Endothelial cell of umbilical vein (primary cell): ENCODE data around the gene SYTL2. TPM values are rescaled to one million over a fixed set of nuclear protein-coding genes. Genes with fewer than 3 reads are reported as not detected.

Source experiments
- BruUV-seq: library from RNA; stranded (reverse); fragments of 400-500 nt; replicated peaks from 2 replicates; lab custom pipeline; 2021; lab: Mats Ljungman, UMichigan
- CTCF ChIA-PET: fragments of 300-600, 350-600 bp; sonication (Branson Sonifier 250); formaldehyde crosslinking; loops from one replicate; lab custom pipeline; 2021; ENCODE audit warnings: antibody characterized with exemption, inconsistent platforms; lab: Charles Lee
- POLR2A ChIA-PET: fragments of 300-600, 350-600 bp; sonication (Branson Sonifier 250); formaldehyde crosslinking; loops from one replicate; lab custom pipeline; 2021; ENCODE audit warnings: antibody characterized with exemption, inconsistent platforms; lab: Charles Lee
- DNase-seq: peaks from one replicate; pipeline ENCODE4 v3.0.0-alpha.2; 2011; ENCODE audit warnings: low read depth, low spot score
- FAIRE-seq: peaks from 2 replicates; lab custom pipeline; 2011; peaks lifted over from hg19 to GRCh38; lab: Jason Lieb, UNC
- H2AFZ ChIP-seq: 2 replicates; pipeline ENCODE4 v1.6.0; 2012; ENCODE audit warnings: low read depth, low read length, control low read depth, inconsistent platforms
- H3K27ac ChIP-seq: 2 replicates; pipeline ENCODE4 v1.5.1; 2011; ENCODE audit warnings: low read depth, mild to moderate bottlenecking, control low read depth, low read length, moderate library complexity; ENCODE audit not compliant: insufficient read depth
- H3K27me3 ChIP-seq, 2 experiments: 2 replicates each; pipeline versions ENCODE4 v1.6.0 to v1.6.1; 2011; ENCODE audit warnings: low read length in 2 of 2, mixed read lengths in 1 of 2; ENCODE audit not compliant: control insufficient read depth in 2 of 2, insufficient read depth in 2 of 2
- H3K36me3 ChIP-seq, 2 experiments: 2 replicates in 1 of 2; 3 replicates in 1 of 2; pipeline ENCODE4 v1.5.1; 2011; ENCODE audit warnings: low read length in 2 of 2, mild to moderate bottlenecking in 1 of 2, moderate library complexity in 1 of 2; ENCODE audit not compliant: control insufficient read depth in 2 of 2, insufficient read depth in 2 of 2; ENCODE audit errors: extremely low read depth in 1 of 2
- H3K4me1 ChIP-seq: 3 replicates; pipeline ENCODE4 v1.5.1; 2011; ENCODE audit warnings: mild to moderate bottlenecking, low read length; ENCODE audit not compliant: control insufficient read depth, insufficient read depth; ENCODE audit errors: extremely low read depth
- H3K4me2 ChIP-seq: 2 replicates; pipeline ENCODE4 v1.6.1; 2011; ENCODE audit warnings: low read length, control low read depth, mixed read lengths; ENCODE audit not compliant: insufficient read depth
- H3K4me3 ChIP-seq, 3 experiments: fragments of 200-600 bp in 1 of 3; sonication (generic), shearing (Covaris generic) in 1 of 3; replicated peaks in 1 of 3; 2 replicates each; pipeline ENCODE4 v1.5.1; 2011 to 2016; ENCODE audit warnings: control low read depth in 3 of 3, low read length in 3 of 3, mild to moderate bottlenecking in 2 of 3, inconsistent platforms in 1 of 3, low read depth in 1 of 3, moderate library complexity in 1 of 3; ENCODE audit not compliant: insufficient read depth in 1 of 3
- H3K79me2 ChIP-seq: 2 replicates; pipeline ENCODE4 v1.6.0; 2012; ENCODE audit warnings: low read length, inconsistent platforms; ENCODE audit not compliant: control insufficient read depth, insufficient read depth
- H3K9ac ChIP-seq: replicated peaks from 2 replicates; pipeline ENCODE3; 2011; ENCODE audit warnings: low read length, control low read depth; ENCODE audit not compliant: insufficient read depth; ENCODE audit errors: extremely low read depth
- H3K9me1 ChIP-seq: replicated peaks from 3 replicates; pipeline ENCODE4 v1.6.0; 2011; ENCODE audit warnings: mild to moderate bottlenecking, low read length; ENCODE audit not compliant: control insufficient read depth, insufficient read depth; ENCODE audit errors: extremely low read depth
- H3K9me3 ChIP-seq: replicated peaks from 2 replicates; pipeline ENCODE4 v1.5.1; 2012; ENCODE audit warnings: low read length, inconsistent platforms; ENCODE audit not compliant: control insufficient read depth, insufficient read depth
- H4K20me1 ChIP-seq: replicated peaks from 2 replicates; pipeline ENCODE3; 2011; ENCODE audit warnings: mild to moderate bottlenecking, low read length; ENCODE audit not compliant: control insufficient read depth, insufficient read depth; ENCODE audit errors: extremely low read depth
- CTCF ChIP-seq, 2 donors: IDR thresholded peaks; 1 replicate in 1 of 2; 2 replicates in 1 of 2; pipeline ENCODE4 v1.5.1; 2011; ENCODE audit warnings: low read length in 2 of 2, mild to moderate bottlenecking in 2 of 2, moderate library complexity in 2 of 2, control low read depth in 1 of 2, inconsistent platforms in 1 of 2, low read depth in 1 of 2; ENCODE audit not compliant: insufficient read depth in 1 of 2; ENCODE audit errors: extremely low read depth in 1 of 2
- EZH2 ChIP-seq: IDR thresholded peaks from 2 replicates; pipeline ENCODE4 v1.6.1; 2012; ENCODE audit warnings: borderline replicate concordance, low read depth, mild to moderate bottlenecking, moderate library complexity, low read length, inconsistent platforms; ENCODE audit not compliant: severe bottlenecking
- FOS ChIP-seq: IDR thresholded peaks from 2 replicates; pipeline ENCODE4 v1.6.1; 2011; ENCODE audit warnings: mild to moderate bottlenecking, low read length, moderate library complexity, borderline replicate concordance; ENCODE audit not compliant: insufficient read depth
- GATA2 ChIP-seq: IDR thresholded peaks from 2 replicates; pipeline ENCODE4 v1.7.0; 2011; ENCODE audit warnings: low read depth, mild to moderate bottlenecking, moderate library complexity, mixed read lengths, low read length; ENCODE audit not compliant: insufficient read length, insufficient read depth
- JUN ChIP-seq: IDR thresholded peaks from 2 replicates; pipeline ENCODE4 v1.6.1; 2011; ENCODE audit warnings: borderline replicate concordance, low read depth; ENCODE audit not compliant: insufficient read length, insufficient read depth
- MYC ChIP-seq: IDR thresholded peaks from one replicate; pipeline ENCODE4 v1.6.1; 2011; ENCODE audit warnings: mild to moderate bottlenecking, low read depth, low read length
- POLR2A ChIP-seq: IDR thresholded peaks from 2 replicates; pipeline ENCODE4 v1.6.1; 2012; ENCODE audit warnings: low read depth, mild to moderate bottlenecking, control low read depth, low read length
- POLR2AphosphoS5 ChIP-seq: IDR thresholded peaks from 2 replicates; pipeline ENCODE4 v1.6.1; 2012; ENCODE audit warnings: low read depth, mild to moderate bottlenecking, control low read depth, low read length, moderate library complexity; ENCODE audit not compliant: insufficient read depth
- dilution Hi-C: fragments of 300-500 bp; cut with MboI; formaldehyde crosslinking; loops from one replicate; pipeline ENCODE4 v1.15.0; 2019; ENCODE audit warnings: low sequenced_read_pairs; ENCODE audit not compliant: extremely low pct_ligation_motif_present
- intact Hi-C: fragments of 100-400 bp; cut with micrococcal nuclease; formaldehyde crosslinking; loops from one replicate; pipeline ENCODE4 v1.10.0; 2022
- polyA plus RNA-seq, 4 experiments: library from polyadenylated mRNA; depleted of rRNA in 3 of 4; stranded (reverse) in 3 of 4; unstranded in 1 of 4; fragments of >200 nt; gene quantifications; 2 replicates each; pipeline versions ENCODE4 v1.2.1 to v1.2.3, GENCODE V29; 2011 to 2012; ENCODE audit warnings: missing spikeins in 1 of 4
- total RNA-seq: library from RNA; stranded (reverse); gene quantifications from 2 replicates; pipeline ENCODE4 v1.2.3, GENCODE V29; 2021

SYTL2 gene
- total and polyA plus RNA-seq, 2 donors (not counting 3 experiments of a cell fraction or from before 2014, with no cell fraction given) = 1.4 to 2.4 TPM

DNA sequence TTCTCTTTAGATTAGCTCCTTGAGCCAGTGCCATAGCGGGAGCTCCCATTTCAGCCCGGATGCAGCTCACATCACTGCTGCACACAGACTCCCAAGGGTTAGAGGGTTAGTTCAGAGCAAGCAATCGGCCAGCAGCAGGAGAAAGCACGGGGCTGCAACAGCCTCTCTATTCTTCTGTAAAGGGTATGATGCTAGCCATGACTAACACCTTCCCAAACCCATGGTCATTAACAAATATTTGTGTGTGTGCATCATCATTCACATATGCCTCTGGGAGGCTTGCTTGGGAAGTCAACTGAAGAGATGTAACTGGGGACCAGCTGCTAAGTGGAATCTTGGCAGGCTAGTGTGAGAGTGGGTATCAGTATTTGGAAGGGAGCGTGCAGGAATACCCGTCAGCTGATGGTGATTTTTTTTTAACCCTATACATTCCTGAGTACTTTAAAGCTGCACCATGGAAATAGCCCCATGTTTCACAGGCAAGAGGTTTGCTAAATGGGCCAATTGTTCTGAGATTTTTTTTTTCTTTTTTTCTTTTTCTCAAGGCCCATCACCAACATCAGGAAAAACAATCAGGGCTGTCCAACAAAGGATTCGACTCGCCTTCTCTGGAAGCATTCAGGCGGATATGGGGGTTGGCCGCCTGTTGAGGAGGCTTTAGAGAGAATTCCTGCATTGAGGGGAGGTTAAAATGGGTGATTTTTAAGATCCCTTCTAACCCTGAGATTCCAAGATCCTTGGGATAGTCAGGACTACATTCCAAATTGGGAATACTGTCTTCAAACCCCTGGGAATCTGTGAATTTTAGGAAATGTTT is 91.7 kb downstream of the SYTL2 start:
- Histone ChIP-seq H3K27me3 (no peaks in the 10 kb centered on the region), H4K20me1 (no peaks in the 10 kb centered on the region), H3K4me1 (peaks cover under 1% of the 10 kb centered on the region), H3K4me3 (no peak overlapping the region), H3K36me3 (no peaks in the 10 kb centered on the region), H3K4me2 (no peak overlapping the region), H3K9me1 (no peaks in the 10 kb centered on the region), H2AFZ (no peak overlapping the region), H3K79me2 (no peaks in the 10 kb centered on the region), H3K9me3 (no peaks in the 10 kb centered on the region), H3K27ac (no peak overlapping the region), H3K9ac (no peak overlapping the region)
- TF ChIP-seq POLR2AphosphoS5 = no peak
- TF ChIP-seq JUN = peak; percentile 46
- POLR2A ChIA-PET = no interaction called here
- CTCF ChIA-PET = no interaction called here
- BruUV-seq = no TSS peak
- peak; percentile 23 for DNase-seq
- dilution Hi-C loops = no loop called here
- FAIRE-seq = peak; percentile 71
- intact Hi-C loops = no loop called here

GRCh38 chr11:85718126-85718943 is 92.6 kb downstream of the SYTL2 start:
- DNase-seq (no peak), FAIRE-seq (no peak)
- intact Hi-C loops = no loop called here
- Histone ChIP-seq H2AFZ (no peak overlapping the region), H3K4me3 (no peak overlapping the region), H3K36me3 (no peaks in the 10 kb centered on the region), H4K20me1 (no peaks in the 10 kb centered on the region), H3K9me1 (no peaks in the 10 kb centered on the region), H3K4me2 (no peak overlapping the region), H3K4me1 (no peaks in the 10 kb centered on the region), H3K79me2 (no peaks in the 10 kb centered on the region), H3K9me3 (no peaks in the 10 kb centered on the region), H3K27ac (no peak overlapping the region), H3K27me3 (no peaks in the 10 kb centered on the region), H3K9ac (no peak overlapping the region)
- dilution Hi-C loops = no loop called here
- POLR2A ChIA-PET = no interaction called here
- CTCF ChIA-PET = interaction anchor here (1.2 kb wide), 1 partner anchor 20 kb away, joined by 3 read pairs; no protein-coding TSS in a partner anchor
- TF ChIP-seq POLR2A (no peak), CTCF (IDR thresholded peaks at IDR 0.05; ENCODE audit: extremely low read depth in 1 of 2, insufficient read depth in 1 of 2, low read depth in 1 of 2, low read length in 2 of 2) (no peak), FOS (no peak), JUN (no peak), POLR2AphosphoS5 (no peak), EZH2 (no peak), MYC (no peak), GATA2 (no peak)
- BruUV-seq = no TSS peak
